Neural progenitor cell (in vitro differentiated cells): ENCODE results near the gene SLC17A7. TPM values are rescaled to one million over a fixed set of nuclear protein-coding genes. Genes with fewer than 3 reads are reported as not detected.

Experiments
- DNase-seq: peaks from one replicate; pipeline ENCODE4 v3.0.0-alpha.2; 2016; ENCODE audit warnings: low spot score
- H2AFZ ChIP-seq: fragments of 200-600 bp; sonication (generic); replicated peaks from 2 replicates; pipeline ENCODE4 v1.6.1; 2016; ENCODE audit warnings: antibody characterized with exemption
- H3F3A ChIP-seq: fragments of 200-600 bp; sonication (generic); 2 replicates; pipeline ENCODE4 v1.6.1; 2016; ENCODE audit warnings: antibody characterized with exemption, low read depth
- H3K27ac ChIP-seq: fragments of 200-600 bp; sonication (generic); 2 replicates; pipeline ENCODE4 v1.5.1; 2016; ENCODE audit warnings: mild to moderate bottlenecking
- H3K27me3 ChIP-seq: fragments of 200-600 bp; sonication (generic); 2 replicates; pipeline ENCODE4 v1.6.1; 2016; ENCODE audit warnings: mild to moderate bottlenecking, moderate library complexity
- H3K36me3 ChIP-seq: fragments of 200-600 bp; sonication (generic); 2 replicates; pipeline ENCODE4 v1.5.1; 2016
- H3K4me1 ChIP-seq: fragments of 200-600 bp; sonication (generic); 2 replicates; pipeline ENCODE4 v1.6.1; 2016; ENCODE audit warnings: mixed run types
- H3K4me2 ChIP-seq: fragments of 200-600 bp; sonication (generic); 2 replicates; pipeline ENCODE4 v1.6.1; 2016
- H3K4me3 ChIP-seq: fragments of 200-600 bp; sonication (generic); 2 replicates; pipeline ENCODE4 v1.5.1; 2016
- H3K79me2 ChIP-seq: fragments of 200-600 bp; sonication (generic); 2 replicates; pipeline ENCODE4 v1.6.1; 2016; ENCODE audit warnings: low read depth
- H3K9ac ChIP-seq: fragments of 200-600 bp; sonication (generic); 2 replicates; pipeline ENCODE4 v1.6.1; 2016
- H3K9me3 ChIP-seq: fragments of 200-600 bp; sonication (generic); 2 replicates; pipeline ENCODE4 v1.5.1; 2016; ENCODE audit warnings: low read depth
- H4K20me1 ChIP-seq: fragments of 200-600 bp; sonication (generic); 2 replicates; pipeline ENCODE4 v1.6.1; 2016; ENCODE audit warnings: low read depth
- H3K27ac Mint-ChIP-seq: 3 replicates; pipeline ENCODE4 v1.8.0; 2021; ENCODE audit warnings: mixed read lengths
- H3K27me3 Mint-ChIP-seq: 2 replicates; pipeline ENCODE4 v1.8.0; 2022; ENCODE audit warnings: low read depth, mild to moderate bottlenecking, inconsistent platforms, moderate library complexity, mixed read lengths; ENCODE audit not compliant: insufficient read depth
- H3K36me3 Mint-ChIP-seq: 3 replicates; pipeline ENCODE4 v1.8.0; 2021; ENCODE audit warnings: mixed read lengths
- H3K4me1 Mint-ChIP-seq: 3 replicates; pipeline ENCODE4 v1.8.0; 2021; ENCODE audit warnings: mixed read lengths
- H3K4me3 Mint-ChIP-seq: 3 replicates; pipeline ENCODE4 v1.8.0; 2021; ENCODE audit warnings: mild to moderate bottlenecking, moderate library complexity, mixed read lengths
- H3K9me3 Mint-ChIP-seq: 3 replicates; pipeline ENCODE4 v1.8.0; 2020; ENCODE audit warnings: mixed read lengths
- EZH2 ChIP-seq: fragments of 200-600 bp; sonication (generic); IDR thresholded peaks from 2 replicates; pipeline ENCODE4 v1.6.1; 2017; ENCODE audit warnings: antibody characterized with exemption, mild to moderate bottlenecking, moderate library complexity
- EZH2phosphoT487 ChIP-seq: fragments of 200-600 bp; sonication (generic); IDR thresholded peaks from 2 replicates; pipeline ENCODE4 v1.6.1; 2017; ENCODE audit warnings: antibody characterized with exemption
- total RNA-seq: library from RNA; depleted of rRNA; stranded (reverse); fragments of >200 nt; gene quantifications from 2 replicates; pipeline ENCODE4 v1.2.3, GENCODE V29; 2015; ENCODE audit warnings: low replicate concordance
- TF ChIP-seq, protein P1 (sequence below): fragments of 200-600 bp; sonication (generic); IDR thresholded peaks from 2 replicates; pipeline ENCODE4 v1.5.1; 2017; ENCODE audit warnings: antibody characterized with exemption, mild to moderate bottlenecking

The SLC17A7 gene
- total RNA-seq, 1 donor from 2014 or later, result 1.4 TPM

GRCh38 chr19:49413348-49413747 lies 28.0 kb downstream of the SLC17A7 start:
- H3K4me3 ChIP-seq, result no peak overlapping the region
- H3K4me1 Mint-ChIP-seq, result peaks cover 29% of the 10 kb centered on the region
- peaks cover 40% of the 10 kb centered on the region for H3K4me1 ChIP-seq
- H3K27me3 Mint-ChIP-seq, result peaks cover 25% of the 10 kb centered on the region
- peak overlapping the region; percentile 74 for H3K27ac Mint-ChIP-seq
- H3K36me3 Mint-ChIP-seq, result no peaks in the 10 kb centered on the region
- H4K20me1 ChIP-seq, result no peaks in the 10 kb centered on the region
- TF ChIP-seq EZH2 (no peak), EZH2phosphoT487 (no peak)
- TF ChIP-seq, protein P1, sequence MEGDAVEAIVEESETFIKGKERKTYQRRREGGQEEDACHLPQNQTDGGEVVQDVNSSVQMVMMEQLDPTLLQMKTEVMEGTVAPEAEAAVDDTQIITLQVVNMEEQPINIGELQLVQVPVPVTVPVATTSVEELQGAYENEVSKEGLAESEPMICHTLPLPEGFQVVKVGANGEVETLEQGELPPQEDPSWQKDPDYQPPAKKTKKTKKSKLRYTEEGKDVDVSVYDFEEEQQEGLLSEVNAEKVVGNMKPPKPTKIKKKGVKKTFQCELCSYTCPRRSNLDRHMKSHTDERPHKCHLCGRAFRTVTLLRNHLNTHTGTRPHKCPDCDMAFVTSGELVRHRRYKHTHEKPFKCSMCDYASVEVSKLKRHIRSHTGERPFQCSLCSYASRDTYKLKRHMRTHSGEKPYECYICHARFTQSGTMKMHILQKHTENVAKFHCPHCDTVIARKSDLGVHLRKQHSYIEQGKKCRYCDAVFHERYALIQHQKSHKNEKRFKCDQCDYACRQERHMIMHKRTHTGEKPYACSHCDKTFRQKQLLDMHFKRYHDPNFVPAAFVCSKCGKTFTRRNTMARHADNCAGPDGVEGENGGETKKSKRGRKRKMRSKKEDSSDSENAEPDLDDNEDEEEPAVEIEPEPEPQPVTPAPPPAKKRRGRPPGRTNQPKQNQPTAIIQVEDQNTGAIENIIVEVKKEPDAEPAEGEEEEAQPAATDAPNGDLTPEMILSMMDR, result no peak
- DNase-seq, result peak; percentile 68
- H3K9ac ChIP-seq, result no peak overlapping the region
- peaks cover 4% of the 10 kb centered on the region for H3F3A ChIP-seq
- H2AFZ ChIP-seq, result no peak overlapping the region
- no peaks in the 10 kb centered on the region for H3K36me3 ChIP-seq
- H3K4me2 ChIP-seq, result peak overlapping the region; percentile 45
- no peaks in the 10 kb centered on the region for H3K9me3 ChIP-seq
- H3K79me2 ChIP-seq, result no peaks in the 10 kb centered on the region
- H3K9me3 Mint-ChIP-seq, result peaks cover 2% of the 10 kb centered on the region
- peak overlapping the region; percentile 11 for H3K4me3 Mint-ChIP-seq
- no peak overlapping the region for H3K27ac ChIP-seq
- no peaks in the 10 kb centered on the region for H3K27me3 ChIP-seq

GRCh38 chr19:49411681-49412326 lies 29.5 kb downstream of the SLC17A7 start:
- H3K9me3 Mint-ChIP-seq, result no peaks in the 10 kb centered on the region
- Histone ChIP-seq H3K4me1 (peaks cover 31% of the 10 kb centered on the region), H3K79me2 (no peaks in the 10 kb centered on the region), H3K27ac (no peak overlapping the region), H3K9me3 (no peaks in the 10 kb centered on the region), H3K9ac (no peak overlapping the region), H3K27me3 (no peaks in the 10 kb centered on the region), H3F3A (peaks cover 4% of the 10 kb centered on the region), H3K4me3 (no peak overlapping the region), H3K36me3 (no peaks in the 10 kb centered on the region), H3K4me2 (no peak overlapping the region), H4K20me1 (no peaks in the 10 kb centered on the region), H2AFZ (no peak overlapping the region)
- H3K27ac Mint-ChIP-seq, result no peak overlapping the region
- H3K4me1 Mint-ChIP-seq, result peaks cover 27% of the 10 kb centered on the region
- TF ChIP-seq EZH2 (no peak), EZH2phosphoT487 (no peak)
- TF ChIP-seq, protein P1, result no peak
- peaks cover 20% of the 10 kb centered on the region for H3K27me3 Mint-ChIP-seq
- no peak overlapping the region for H3K4me3 Mint-ChIP-seq
- no peak for DNase-seq
- H3K36me3 Mint-ChIP-seq, result no peaks in the 10 kb centered on the region

- Histone ChIP-seq H4K20me1 (no peaks in the 10 kb centered on the region), H3F3A (peaks cover 6% of the 10 kb centered on the region), H2AFZ (no peak overlapping the region), H3K27me3 (no peaks in the 10 kb centered on the region), H3K9me3 (no peaks in the 10 kb centered on the region), H3K36me3 (no peaks in the 10 kb centered on the region), H3K4me1 (peaks cover 22% of the 10 kb centered on the region), H3K4me2 (no peak overlapping the region), H3K27ac (no peak overlapping the region), H3K9ac (no peak overlapping the region), H3K79me2 (no peaks in the 10 kb centered on the region), H3K4me3 (no peak overlapping the region)
- Mint-ChIP-seq H3K27me3 (peaks cover 12% of the 10 kb centered on the region), H3K4me3 (no peak overlapping the region), H3K36me3 (no peaks in the 10 kb centered on the region), H3K9me3 (no peaks in the 10 kb centered on the region), H3K4me1 (peaks cover 24% of the 10 kb centered on the region), H3K27ac (no peak overlapping the region)
- TF ChIP-seq EZH2 (no peak), EZH2phosphoT487 (no peak)
- TF ChIP-seq, protein P1, result no peak
- DNase-seq, result no peak
These were observed 31.8 kb downstream of the SLC17A7 start for GRCh38 chr19:49409441-49410029.
